ENCODE data around the gene MAPK7.

MAPK7 gene

GRCh38 chr17:19431691-19432090, 53.4 kb downstream of the MAPK7 start:
- H3K27ac ChIP-seq = no peak overlapping the region
- ChIA-PET POLR2A (ENCODE audit: low non-redundant PET) (no interaction called here), CTCF (no interaction called here)
- TF ChIP-seq CTCF (conservative IDR thresholded peaks at IDR 0.05; ENCODE audit: low read depth) = no peak
- no peak for DNase-seq (ENCODE audit: low spot score)
